Activated naive CD4-positive, alpha-beta T cell treated with anti-CD3 and anti-CD28 coated beads for 36 hours (primary cell): ENCODE results near the gene LCORL. TPM values are rescaled to one million over a fixed set of nuclear protein-coding genes. Genes with fewer than 3 reads are reported as not detected.

Experiments used
- total RNA-seq, 2 experiments: library from RNA; stranded (reverse); gene quantifications; one replicate each; pipeline ENCODE4 v1.2.3, GENCODE V29; 2021

The LCORL gene
- total RNA-seq, 2 experiments from 2014 or later = 8.6 to 9.4 TPM

Other genes with a start within 250 kb of the LCORL start
- not detected for gene FAM184B, start 240.1 kb downstream of the LCORL start, total RNA-seq
- gene DCAF16, start 211.0 kb downstream of the LCORL start, total RNA-seq = 10 to 100 TPM; 46.6 to 48.5 TPM
- 10 to 100 TPM; 70.2 to 78.4 TPM for gene NCAPG, start 210.8 kb downstream of the LCORL start, total RNA-seq